GM18951 (cell line): ENCODE results near the gene MRPS30.

Experiments
- POLR2A ChIP-seq: IDR thresholded peaks from 4 replicates; pipeline ENCODE4 v1.6.1; 2011; ENCODE audit warnings: mild to moderate bottlenecking; ENCODE audit not compliant: insufficient read length, insufficient read depth; ENCODE audit errors: extremely low read depth
- in situ Hi-C: fragments of 300-500 bp; cut with MboI; formaldehyde crosslinking; loops from one replicate; pipeline ENCODE4 v1.12.0; 2022; ENCODE audit warnings: low sequenced_read_pairs, mixed read lengths, inconsistent platforms; ENCODE audit not compliant: unreplicated experiment

Gene MRPS30

DNA sequence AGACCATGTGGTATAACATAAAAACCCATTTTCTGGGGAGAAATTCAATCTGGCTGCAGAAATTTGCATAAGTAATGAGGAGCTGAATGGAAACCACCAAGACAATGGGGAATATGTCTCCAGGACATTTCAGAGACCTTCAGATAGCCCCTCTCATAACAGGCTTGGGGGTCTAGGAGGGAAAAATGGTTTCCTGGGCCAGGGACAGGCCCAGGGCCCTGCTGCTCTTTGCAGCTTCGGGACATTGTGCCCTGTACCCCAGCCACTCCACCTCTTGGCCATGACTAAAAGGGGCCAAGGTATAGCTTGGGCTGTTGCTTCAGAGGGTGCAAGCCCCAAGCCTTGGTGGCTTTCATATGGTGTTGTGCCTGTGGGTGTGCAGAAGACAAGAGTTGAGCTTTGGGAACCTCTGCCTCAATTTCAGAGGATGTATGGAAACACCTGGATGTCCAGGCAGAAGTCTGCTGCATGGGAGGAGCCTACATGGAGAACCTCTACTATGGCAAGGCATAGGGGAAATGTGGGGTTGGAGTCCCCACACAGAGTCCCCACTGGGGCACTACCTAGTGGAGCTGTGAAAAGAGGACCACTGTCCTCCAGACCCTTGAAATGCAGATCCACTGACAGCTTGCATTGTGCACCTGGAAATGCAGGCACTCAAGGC is 30.4 kb downstream of the MRPS30 start:
- in situ Hi-C loops, result no loop called here
- no peak for TF ChIP-seq POLR2A

- no peak for TF ChIP-seq POLR2A
- in situ Hi-C loops, result no loop called here
Measured at GRCh38 chr5:44842496-44843282, 33.9 kb downstream of the MRPS30 start.

GRCh38 chr5:44844744-44845143 is 36.0 kb downstream of the MRPS30 start:
- no peak for TF ChIP-seq POLR2A
- in situ Hi-C loops, result no loop called here

DNA sequence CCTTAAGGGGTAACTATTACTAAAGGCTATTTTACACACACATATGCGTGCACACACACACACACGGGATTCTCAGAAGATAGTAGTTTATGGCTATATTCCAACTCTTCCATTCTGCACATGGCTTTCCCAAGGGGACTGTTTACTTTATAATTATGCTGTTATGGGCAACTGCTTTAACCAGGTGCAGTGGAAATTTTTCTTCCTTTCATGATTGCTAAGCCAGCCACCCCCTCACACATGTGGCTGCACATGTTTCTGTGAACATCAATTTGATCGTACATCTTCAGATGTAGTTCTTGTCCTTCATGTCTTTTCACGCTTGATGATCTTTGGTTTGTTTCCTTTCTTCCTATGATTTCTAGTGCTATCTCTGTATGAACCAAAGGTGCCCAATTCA is 37.0 kb downstream of the MRPS30 start:
- no peak for TF ChIP-seq POLR2A
- in situ Hi-C loops, result no loop called here

DNA sequence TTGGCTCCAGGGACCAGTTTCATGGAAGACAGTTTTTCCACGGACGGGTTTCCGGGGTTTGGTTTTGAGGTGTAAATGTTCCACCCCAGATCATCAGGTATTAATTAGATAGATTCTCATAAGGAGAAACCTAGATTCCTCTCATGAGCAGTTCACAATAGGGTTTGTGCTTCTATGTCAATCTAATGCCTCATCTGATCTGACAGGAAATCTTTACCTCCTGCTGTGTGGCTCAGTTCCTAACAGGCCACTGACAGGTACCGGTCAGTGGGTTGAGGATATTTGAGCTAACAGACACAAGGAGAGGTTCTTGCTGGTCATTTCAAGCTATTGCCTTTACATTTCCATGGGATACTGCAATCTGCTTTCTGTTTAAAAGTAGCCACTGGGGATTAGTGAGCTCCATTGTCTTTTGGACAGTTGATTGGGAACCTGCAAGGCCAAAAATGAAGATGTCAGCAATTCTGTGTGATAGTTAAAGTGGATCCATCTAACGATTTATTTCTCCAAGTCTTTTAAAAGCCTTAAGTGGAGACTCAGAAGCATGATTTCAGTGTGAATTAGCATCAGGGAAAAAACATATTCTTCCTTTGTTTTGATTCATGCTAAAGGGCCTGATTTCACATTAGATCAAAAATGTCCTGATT is 38.6 kb downstream of the MRPS30 start:
- TF ChIP-seq POLR2A, result no peak
- in situ Hi-C loops, result no loop called here

DNA sequence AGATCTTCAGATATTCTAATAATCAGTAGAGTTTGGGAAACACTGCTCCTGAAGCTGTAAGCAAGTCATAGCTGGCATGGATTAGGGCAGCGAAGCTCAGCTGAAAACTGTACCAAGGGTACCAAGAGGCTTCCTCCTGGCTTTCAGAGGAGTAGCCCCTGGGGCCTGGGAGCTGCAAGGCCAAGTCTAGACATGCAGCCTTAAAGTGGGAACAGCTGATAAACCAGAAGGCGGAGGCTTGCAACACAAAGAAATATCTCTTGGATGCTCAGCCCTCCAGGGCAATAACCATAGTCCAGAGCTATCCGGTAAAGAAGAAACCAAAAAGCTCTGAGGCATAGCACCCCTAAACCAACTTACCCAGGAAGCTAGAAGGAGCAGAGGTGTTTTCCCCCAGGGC is 51.5 kb downstream of the MRPS30 start:
- in situ Hi-C loops, result no loop called here
- TF ChIP-seq POLR2A, result no peak

GRCh38 chr5:44862808-44863207 is 54.1 kb downstream of the MRPS30 start:
- no peak for TF ChIP-seq POLR2A
- in situ Hi-C loops, result no loop called here
